Astrocyte (in vitro differentiated cells and primary cell): ENCODE data around the gene RPS27L.

Source experiments
- CTCF ChIP-seq: IDR thresholded peaks from 2 replicates; pipeline ENCODE4 v1.5.1; 2011; ENCODE audit warnings: low read depth, mild to moderate bottlenecking, inconsistent platforms, low read length, moderate library complexity; ENCODE audit not compliant: insufficient read depth
- EZH2 ChIP-seq: IDR thresholded peaks from 2 replicates; pipeline ENCODE4 v1.6.1; 2012; ENCODE audit warnings: mild to moderate bottlenecking, low read length, inconsistent platforms; ENCODE audit not compliant: insufficient read depth

GRCh38 chr15:63202861-63203260, 45.6 kb upstream of the RPS27L start:
- TF ChIP-seq CTCF: no peak
- TF ChIP-seq EZH2: no peak
